HG02623 (cell line): ENCODE data around the gene YPEL4.

Experiments used
- ATAC-seq: cut with Tn5 transposase; IDR thresholded peaks from one replicate; pipeline ENCODE4 v1.9.1; 2021; ENCODE audit warnings: moderate library complexity; ENCODE audit not compliant: unreplicated experiment

The YPEL4 gene

GRCh38 chr11:57651408-57651807 lies 1.7 kb upstream of the YPEL4 start:
- no peak for ATAC-seq

GRCh38 chr11:57650739-57651090 lies 1.0 kb upstream of the YPEL4 start:
- ATAC-seq, result no peak

- no peak for ATAC-seq
These were observed 644 bp downstream of the YPEL4 start for GRCh38 chr11:57648801-57649735.

- ATAC-seq, result no peak
These were observed 1.5 kb downstream of the YPEL4 start for GRCh38 chr11:57647960-57648800.

- no peak for ATAC-seq
These were observed 2.3 kb downstream of the YPEL4 start for GRCh38 chr11:57647372-57647771.

- ATAC-seq, result no peak
These were observed 2.9 kb downstream of the YPEL4 start for GRCh38 chr11:57646799-57647303.

- no peak for ATAC-seq
These were observed 3.4 kb downstream of the YPEL4 start for GRCh38 chr11:57646194-57646798.

GRCh38 chr11:57645689-57646085 lies 4.0 kb downstream of the YPEL4 start:
- ATAC-seq, result no peak

GRCh38 chr11:57644748-57645688 lies 4.7 kb downstream of the YPEL4 start:
- peak; percentile 46 for ATAC-seq

- ATAC-seq, result no peak
These were observed 5.9 kb downstream of the YPEL4 start for GRCh38 chr11:57643802-57644201.

GRCh38 chr11:57641011-57641807 lies 8.5 kb downstream of the YPEL4 start:
- no peak for ATAC-seq

- no peak for ATAC-seq
These were observed 9.5 kb downstream of the YPEL4 start for GRCh38 chr11:57640068-57640800.

- ATAC-seq, result no peak
These were observed 10.2 kb downstream of the YPEL4 start for GRCh38 chr11:57639321-57640067.

- no peak for ATAC-seq
These were observed 10.8 kb downstream of the YPEL4 start for GRCh38 chr11:57638811-57639320.

- no peak for ATAC-seq
These were observed 11.5 kb downstream of the YPEL4 start for GRCh38 chr11:57638005-57638781.

GRCh38 chr11:57637626-57638004 lies 12.1 kb downstream of the YPEL4 start:
- no peak for ATAC-seq

GRCh38 chr11:57635246-57635645 lies 14.5 kb downstream of the YPEL4 start:
- no peak for ATAC-seq
